ENCODE results near the gene CFHR4. TPM values are rescaled to one million over a fixed set of nuclear protein-coding genes. Genes with fewer than 3 reads are reported as not detected.
"Not testable (repeated sequence)": the region's sequence is repeated elsewhere in the genome, so short reads cannot be mapped to it uniquely, and the experiment has no call there.

Gene CFHR4
- total RNA-seq, 1 donor from 2014 or later, result not detected

DNA sequence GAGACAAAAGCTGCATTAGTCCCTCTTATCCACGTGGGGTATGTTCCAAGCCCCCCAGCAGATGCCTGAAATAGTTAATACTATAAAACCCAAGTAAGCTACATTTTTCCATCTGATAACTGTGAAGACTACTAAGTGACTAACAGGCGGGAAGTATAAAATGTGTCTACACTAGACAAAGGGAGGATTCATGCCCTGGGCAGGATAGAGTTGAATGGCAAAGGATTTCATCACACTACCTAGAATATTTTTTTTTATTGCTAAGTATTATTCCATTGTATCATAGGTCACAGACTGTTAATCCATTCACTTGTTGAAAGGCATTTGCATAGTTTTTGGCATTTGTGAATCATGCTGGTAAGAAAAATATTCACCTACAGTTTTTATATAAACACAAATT is 26.4 kb upstream of the CFHR4 start:
- TF ChIP-seq, protein P1, sequence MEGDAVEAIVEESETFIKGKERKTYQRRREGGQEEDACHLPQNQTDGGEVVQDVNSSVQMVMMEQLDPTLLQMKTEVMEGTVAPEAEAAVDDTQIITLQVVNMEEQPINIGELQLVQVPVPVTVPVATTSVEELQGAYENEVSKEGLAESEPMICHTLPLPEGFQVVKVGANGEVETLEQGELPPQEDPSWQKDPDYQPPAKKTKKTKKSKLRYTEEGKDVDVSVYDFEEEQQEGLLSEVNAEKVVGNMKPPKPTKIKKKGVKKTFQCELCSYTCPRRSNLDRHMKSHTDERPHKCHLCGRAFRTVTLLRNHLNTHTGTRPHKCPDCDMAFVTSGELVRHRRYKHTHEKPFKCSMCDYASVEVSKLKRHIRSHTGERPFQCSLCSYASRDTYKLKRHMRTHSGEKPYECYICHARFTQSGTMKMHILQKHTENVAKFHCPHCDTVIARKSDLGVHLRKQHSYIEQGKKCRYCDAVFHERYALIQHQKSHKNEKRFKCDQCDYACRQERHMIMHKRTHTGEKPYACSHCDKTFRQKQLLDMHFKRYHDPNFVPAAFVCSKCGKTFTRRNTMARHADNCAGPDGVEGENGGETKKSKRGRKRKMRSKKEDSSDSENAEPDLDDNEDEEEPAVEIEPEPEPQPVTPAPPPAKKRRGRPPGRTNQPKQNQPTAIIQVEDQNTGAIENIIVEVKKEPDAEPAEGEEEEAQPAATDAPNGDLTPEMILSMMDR (IDR thresholded peaks at IDR 0.05; ENCODE audit: insufficient read depth, low read length, severe bottlenecking), result no peak
- no peaks in the 10 kb centered on the region for H3K36me3 ChIP-seq (ENCODE audit: control insufficient read depth, insufficient read depth, low read length)
- H3K27me3 ChIP-seq (ENCODE audit: control insufficient read depth, insufficient read depth, low read length), result no peaks in the 10 kb centered on the region
- no peak overlapping the region for H3K4me3 ChIP-seq (ENCODE audit: low read depth, low read length)
- peak; percentile 4 for DNase-seq (ENCODE audit: low read depth)
- FAIRE-seq, result no peak

DNA sequence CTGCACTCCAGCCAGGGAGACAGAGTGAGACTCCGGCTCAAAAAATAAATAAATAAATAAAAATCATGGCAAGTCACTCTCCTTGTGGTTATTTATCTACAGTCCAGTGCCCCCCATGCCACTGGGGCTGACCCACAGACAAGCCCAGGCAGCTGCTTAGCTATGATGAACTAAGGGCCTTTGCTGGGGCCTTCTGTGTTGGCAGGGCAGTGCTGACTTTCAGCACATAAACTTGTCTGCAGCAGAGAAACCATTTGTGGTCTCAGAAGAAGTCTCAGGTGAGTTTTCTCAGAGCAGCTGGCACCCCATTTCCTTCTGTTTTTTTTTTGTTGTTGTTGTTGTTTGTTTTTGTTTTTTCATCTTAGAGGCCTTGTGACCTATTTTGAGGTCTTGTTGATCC is 20.9 kb upstream of the CFHR4 start:
- DNase-seq (ENCODE audit: low read depth), result no peak
- no peaks in the 10 kb centered on the region for H3K36me3 ChIP-seq (ENCODE audit: control insufficient read depth, insufficient read depth, low read length)
- H3K27me3 ChIP-seq (ENCODE audit: control insufficient read depth, insufficient read depth, low read length), result no peaks in the 10 kb centered on the region
- TF ChIP-seq, protein P1 (IDR thresholded peaks at IDR 0.05; ENCODE audit: insufficient read depth, low read length, severe bottlenecking), result no peak
- no peak for FAIRE-seq
- no peak overlapping the region for H3K4me3 ChIP-seq (ENCODE audit: low read depth, low read length)

DNA sequence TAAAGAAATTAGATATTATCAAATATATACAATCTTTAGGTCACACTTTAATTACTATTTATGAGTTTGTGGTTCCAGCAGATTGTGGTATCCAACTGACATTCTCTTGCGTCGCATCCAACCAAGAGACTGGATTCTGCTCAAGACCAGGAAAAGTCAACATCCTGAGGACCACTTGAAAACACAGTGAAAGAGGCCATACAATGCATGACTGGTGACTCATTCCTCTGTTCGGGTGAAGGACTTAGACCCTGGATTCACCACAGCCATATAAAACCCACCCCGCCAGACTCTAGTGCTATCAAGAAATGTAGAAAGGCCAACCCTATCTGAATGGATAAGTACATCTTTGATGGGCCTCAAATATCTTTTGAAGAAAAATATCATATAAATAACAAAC is 14.5 kb upstream of the CFHR4 start:
- DNase-seq (ENCODE audit: low read depth) (no peak), FAIRE-seq (no peak)
- Histone ChIP-seq H3K36me3 (ENCODE audit: control insufficient read depth, insufficient read depth, low read length) (no peaks in the 10 kb centered on the region), H3K4me3 (ENCODE audit: low read depth, low read length) (no peak overlapping the region), H3K27me3 (ENCODE audit: control insufficient read depth, insufficient read depth, low read length) (no peaks in the 10 kb centered on the region)
- TF ChIP-seq, protein P1 (IDR thresholded peaks at IDR 0.05; ENCODE audit: insufficient read depth, low read length, severe bottlenecking), result no peak

DNA sequence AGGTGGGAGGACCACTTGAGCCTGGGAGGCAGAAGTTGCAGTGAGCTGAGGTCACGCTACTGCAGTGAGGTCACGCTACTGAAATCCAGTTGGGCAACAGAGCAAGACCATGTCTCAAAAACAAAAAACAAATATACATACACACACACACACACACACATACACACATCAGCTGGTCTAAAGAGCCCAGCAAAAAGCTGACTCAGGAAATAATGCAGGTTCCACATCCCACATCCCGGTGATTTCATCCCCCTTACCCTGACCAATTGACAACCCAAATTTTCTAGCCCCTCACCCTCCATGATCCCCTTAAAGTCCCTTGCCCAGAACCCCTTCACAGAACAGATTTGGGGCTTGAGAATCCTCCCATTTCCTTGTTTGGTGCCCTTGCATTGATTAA is 11.9 kb upstream of the CFHR4 start:
- FAIRE-seq (no peak), DNase-seq (ENCODE audit: low read depth) (no peak)
- TF ChIP-seq, protein P1 (IDR thresholded peaks at IDR 0.05; ENCODE audit: insufficient read depth, low read length, severe bottlenecking), result no peak
- Histone ChIP-seq H3K27me3 (ENCODE audit: control insufficient read depth, insufficient read depth, low read length) (no peaks in the 10 kb centered on the region), H3K4me3 (ENCODE audit: low read depth, low read length) (no peak overlapping the region), H3K36me3 (ENCODE audit: control insufficient read depth, insufficient read depth, low read length) (no peaks in the 10 kb centered on the region)

DNA sequence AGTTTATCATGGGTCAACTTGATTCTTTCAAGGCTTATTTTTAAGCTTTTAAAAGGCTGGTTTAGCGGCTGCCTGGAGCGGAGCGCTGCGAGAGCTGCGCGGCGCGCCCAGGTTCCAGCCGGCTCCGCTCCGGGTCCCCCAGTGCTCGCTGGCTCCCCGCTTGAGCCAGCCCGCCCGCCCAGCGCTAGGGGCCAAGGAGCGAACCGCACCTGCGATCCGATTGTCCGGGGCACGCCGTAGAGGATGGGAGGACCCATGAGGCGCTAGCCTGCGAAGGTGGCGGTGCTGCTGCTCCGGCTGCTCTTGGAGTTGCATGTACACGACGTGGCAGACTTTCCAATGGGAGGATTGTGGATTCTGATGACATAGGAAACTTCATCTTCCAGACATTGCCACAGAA is 9.9 kb upstream of the CFHR4 start:
- Histone ChIP-seq H3K27me3 (ENCODE audit: control insufficient read depth, insufficient read depth, low read length) (no peaks in the 10 kb centered on the region), H3K36me3 (ENCODE audit: control insufficient read depth, insufficient read depth, low read length) (no peaks in the 10 kb centered on the region), H3K4me3 (ENCODE audit: low read depth, low read length) (no peak overlapping the region)
- no peak for FAIRE-seq
- TF ChIP-seq, protein P1 (IDR thresholded peaks at IDR 0.05; ENCODE audit: insufficient read depth, low read length, severe bottlenecking), result no peak
- peak; percentile 5 for DNase-seq (ENCODE audit: low read depth)

DNA sequence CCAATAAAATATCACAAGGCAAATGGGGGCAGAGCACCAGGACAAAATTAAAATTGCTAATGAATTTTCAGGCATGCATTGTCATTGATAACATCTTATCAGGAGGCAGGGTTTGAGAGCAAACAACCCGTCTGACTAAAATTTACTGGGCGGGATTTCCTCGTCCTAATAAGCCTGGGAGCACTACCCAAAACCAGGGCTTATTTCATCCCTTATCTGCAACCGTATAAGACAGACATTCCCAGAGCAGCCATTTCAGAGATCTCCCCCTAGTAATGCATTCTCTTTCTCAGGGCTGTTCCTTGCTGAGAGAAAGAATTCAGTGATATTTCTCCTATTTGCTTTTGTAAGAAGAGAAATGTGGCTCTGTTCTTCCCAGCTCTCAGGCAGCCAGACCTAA is 1.3 kb upstream of the CFHR4 start:
- not testable (repeated sequence) for FAIRE-seq; H3K4me3 ChIP-seq (ENCODE audit: low read depth, low read length); DNase-seq (ENCODE audit: low read depth); H3K36me3 ChIP-seq (ENCODE audit: control insufficient read depth, insufficient read depth, low read length); H3K27me3 ChIP-seq (ENCODE audit: control insufficient read depth, insufficient read depth, low read length)
